Fibroblast of lung (primary cell): ENCODE data around the gene MEIS2. TPM values are rescaled to one million over a fixed set of nuclear protein-coding genes. Genes with fewer than 3 reads are reported as not detected.

Experiments
- DNase-seq, 2 donors: peaks; one replicate each; pipeline versions ENCODE4 v3.0.0 to v3.0.0-alpha.2; 2010; ENCODE audit warnings: low read depth in 2 of 2
- H2AFZ ChIP-seq: 2 replicates; pipeline ENCODE4 v1.5.1; 2012; ENCODE audit warnings: low read length, control low read depth, inconsistent platforms
- H3K27ac ChIP-seq: 2 replicates; pipeline ENCODE4 v1.5.1; 2011; ENCODE audit warnings: low read length, control low read depth; ENCODE audit not compliant: insufficient read depth
- H3K27me3 ChIP-seq: 2 replicates; pipeline ENCODE4 v1.5.1; 2011; ENCODE audit warnings: mild to moderate bottlenecking, low read length; ENCODE audit not compliant: control insufficient read depth, insufficient read depth
- H3K36me3 ChIP-seq: 2 replicates; pipeline ENCODE4 v1.5.1; 2011; ENCODE audit warnings: low read length; ENCODE audit not compliant: control insufficient read depth, insufficient read depth
- H3K4me1 ChIP-seq: 2 replicates; pipeline ENCODE4 v1.5.1; 2011; ENCODE audit warnings: low read length; ENCODE audit not compliant: control insufficient read depth, insufficient read depth; ENCODE audit errors: extremely low read depth
- H3K4me2 ChIP-seq: 2 replicates; pipeline ENCODE4 v1.5.1; 2011; ENCODE audit warnings: low read length, control low read depth; ENCODE audit not compliant: insufficient read depth; ENCODE audit errors: extremely low read depth
- H3K4me3 ChIP-seq, 4 experiments: fragments of 200-600 bp in 1 of 4; sonication (generic) in 1 of 4; replicated peaks in 1 of 4; 2 replicates each; pipeline ENCODE4 v1.5.1; 2011 to 2016; ENCODE audit warnings: low read length in 4 of 4, low read depth in 3 of 4, mild to moderate bottlenecking in 3 of 4, control low read depth in 2 of 4, inconsistent platforms in 1 of 4, mixed read lengths in 1 of 4; ENCODE audit not compliant: insufficient read depth in 1 of 4; ENCODE audit errors: control extremely low read depth in 1 of 4
- H3K79me2 ChIP-seq: 2 replicates; pipeline ENCODE4 v1.5.1; 2012; ENCODE audit warnings: mild to moderate bottlenecking, low read length, inconsistent platforms; ENCODE audit not compliant: control insufficient read depth, insufficient read depth
- H3K9ac ChIP-seq: 2 replicates; pipeline ENCODE4 v1.5.1; 2011; ENCODE audit warnings: mild to moderate bottlenecking, low read length, control low read depth; ENCODE audit not compliant: insufficient read depth
- H3K9me3 ChIP-seq: 2 replicates; pipeline ENCODE4 v1.5.1; 2012; ENCODE audit warnings: low read depth, low read length; ENCODE audit not compliant: control insufficient read depth, insufficient read depth
- H4K20me1 ChIP-seq: 2 replicates; pipeline ENCODE4 v1.5.1; 2011; ENCODE audit warnings: low read length; ENCODE audit not compliant: control insufficient read depth, insufficient read depth; ENCODE audit errors: extremely low read depth
- CTCF ChIP-seq, 2 donors: IDR thresholded peaks in 1 of 2; conservative IDR thresholded peaks in 1 of 2; 1 replicate in 1 of 2; 2 replicates in 1 of 2; pipeline ENCODE4 v1.5.1; 2011 to 2012; ENCODE audit warnings: low read length in 2 of 2, control low read depth in 1 of 2, inconsistent platforms in 1 of 2, low read depth in 1 of 2, mild to moderate bottlenecking in 1 of 2
- EZH2 ChIP-seq: IDR thresholded peaks from 2 replicates; pipeline ENCODE4 v1.5.1; 2012; ENCODE audit warnings: low read length, control low read depth, mild to moderate bottlenecking; ENCODE audit errors: missing control alignments
- polyA plus RNA-seq, 2 donors: library from polyadenylated mRNA; depleted of rRNA in 1 of 2; stranded (reverse) in 1 of 2; unstranded in 1 of 2; fragments of >200 nt; gene quantifications; 2 replicates each; pipeline ENCODE4 v1.2.1, GENCODE V29; 2011 to 2012; ENCODE audit warnings: missing spikeins in 1 of 2
- total RNA-seq: library from RNA; depleted of rRNA; stranded (reverse); fragments of >200 nt; gene quantifications from 2 replicates; pipeline ENCODE4 v1.2.1, GENCODE V29; 2014

MEIS2 gene
- total and polyA plus RNA-seq, 2 donors (not counting 1 experiment from before 2014, with no cell fraction given): 31.0 to 37.1 TPM

DNA sequence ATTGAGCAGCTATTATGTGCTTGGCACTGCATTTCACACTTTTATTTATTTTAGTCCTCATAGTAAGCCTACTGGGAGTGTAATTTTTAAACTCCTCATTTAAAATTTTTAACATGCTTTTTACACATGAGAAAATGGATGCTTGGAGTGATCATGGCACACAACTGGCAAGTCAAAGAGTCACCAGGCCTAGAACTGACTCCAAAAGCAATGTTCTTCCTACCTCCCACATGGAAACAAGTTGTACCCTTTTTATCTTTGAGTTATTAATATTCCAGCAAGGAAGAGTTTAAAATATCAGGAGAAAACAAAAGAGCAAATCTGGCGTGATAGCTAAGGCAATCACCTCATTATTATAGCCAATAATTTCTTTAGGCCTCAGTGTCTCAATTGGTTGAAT, 100.6 kb downstream of the MEIS2 start:
- H4K20me1 ChIP-seq: no peaks in the 10 kb centered on the region
- H3K36me3 ChIP-seq: no peaks in the 10 kb centered on the region
- no peak overlapping the region for H3K4me2 ChIP-seq
- no peak overlapping the region for H3K27ac ChIP-seq
- no peaks in the 10 kb centered on the region for H3K4me1 ChIP-seq
- TF ChIP-seq EZH2 (no peak), CTCF (conservative IDR thresholded peaks at IDR 0.05 in 1 of 2, IDR thresholded peaks at IDR 0.05 in 1 of 2; ENCODE audit: low read depth in 1 of 2, low read length in 2 of 2) (no peak)
- H2AFZ ChIP-seq: no peak overlapping the region
- no peaks in the 10 kb centered on the region for H3K79me2 ChIP-seq
- H3K4me3 ChIP-seq: no peak overlapping the region
- no peak overlapping the region for H3K9ac ChIP-seq
- no peaks in the 10 kb centered on the region for H3K9me3 ChIP-seq
- H3K27me3 ChIP-seq: no peaks in the 10 kb centered on the region
- DNase-seq: no peak

DNA sequence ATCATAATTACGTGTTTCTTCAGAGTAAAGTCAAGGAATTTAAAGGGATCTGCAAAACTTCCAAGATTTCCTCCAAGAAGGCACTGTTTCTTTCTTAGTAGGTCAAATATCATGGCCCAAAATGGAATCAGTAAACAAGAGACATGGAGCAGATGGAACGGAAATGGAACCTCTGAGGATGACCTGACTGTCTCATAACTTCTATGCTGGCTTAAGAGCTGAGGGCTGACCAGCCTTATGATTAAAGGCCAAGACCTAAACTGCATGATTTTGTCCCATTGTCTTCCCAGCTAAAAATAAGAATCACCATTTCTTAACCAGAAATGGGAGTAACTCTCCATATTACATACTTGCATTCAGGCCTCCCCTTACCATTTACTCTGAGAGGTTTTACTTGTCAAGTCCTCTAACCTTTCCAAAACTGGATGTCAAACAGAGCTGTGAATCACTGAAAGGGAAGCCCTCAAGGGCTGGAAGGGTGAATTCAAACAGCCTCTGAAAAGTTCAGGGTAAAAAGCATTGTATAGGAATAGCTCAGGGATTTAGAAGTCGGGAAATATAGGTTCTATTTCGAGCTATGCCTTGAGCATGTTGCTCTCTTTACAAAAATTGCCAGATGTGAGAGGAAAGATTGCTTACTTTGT, 103.7 kb downstream of the MEIS2 start:
- no peak overlapping the region for H3K4me2 ChIP-seq
- no peak overlapping the region for H2AFZ ChIP-seq
- TF ChIP-seq EZH2 (no peak), CTCF (conservative IDR thresholded peaks at IDR 0.05 in 1 of 2, IDR thresholded peaks at IDR 0.05 in 1 of 2; ENCODE audit: low read depth in 1 of 2, low read length in 2 of 2) (no peak)
- H3K4me1 ChIP-seq: no peaks in the 10 kb centered on the region
- H3K27me3 ChIP-seq: no peaks in the 10 kb centered on the region
- DNase-seq: no peak
- no peak overlapping the region for H3K9ac ChIP-seq
- no peaks in the 10 kb centered on the region for H3K79me2 ChIP-seq
- H3K4me3 ChIP-seq: no peak overlapping the region
- no peaks in the 10 kb centered on the region for H4K20me1 ChIP-seq
- H3K9me3 ChIP-seq: no peaks in the 10 kb centered on the region
- H3K36me3 ChIP-seq: no peaks in the 10 kb centered on the region
- H3K27ac ChIP-seq: no peak overlapping the region

DNA sequence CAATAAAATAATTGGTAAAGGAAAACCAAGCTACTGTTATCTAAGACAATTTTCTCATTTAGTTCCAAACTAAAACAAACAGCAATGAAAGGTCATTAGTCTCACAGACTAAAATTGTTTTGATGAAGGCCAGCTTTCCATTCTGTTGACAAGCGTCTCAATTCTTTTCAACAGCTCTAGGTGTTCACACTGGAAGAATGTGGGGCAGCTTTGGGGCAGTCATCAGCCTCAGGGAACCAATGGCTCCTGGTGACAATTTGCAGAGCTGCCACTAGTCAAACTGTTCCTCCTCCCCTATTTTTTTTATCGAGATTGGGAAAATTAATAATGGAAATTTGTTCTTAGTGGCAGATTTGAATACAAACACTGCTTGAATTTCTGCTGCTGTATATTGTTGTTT, 104.2 kb downstream of the MEIS2 start:
- H4K20me1 ChIP-seq: no peaks in the 10 kb centered on the region
- DNase-seq: no peak
- no peak overlapping the region for H2AFZ ChIP-seq
- no peak for TF ChIP-seq EZH2
- TF ChIP-seq CTCF (conservative IDR thresholded peaks at IDR 0.05 in 1 of 2, IDR thresholded peaks at IDR 0.05 in 1 of 2; ENCODE audit: low read depth in 1 of 2, low read length in 2 of 2): no peak
- H3K27ac ChIP-seq: no peak overlapping the region
- no peaks in the 10 kb centered on the region for H3K27me3 ChIP-seq
- no peaks in the 10 kb centered on the region for H3K9me3 ChIP-seq
- H3K4me1 ChIP-seq: no peaks in the 10 kb centered on the region
- H3K9ac ChIP-seq: no peak overlapping the region
- no peaks in the 10 kb centered on the region for H3K36me3 ChIP-seq
- no peaks in the 10 kb centered on the region for H3K79me2 ChIP-seq
- H3K4me2 ChIP-seq: no peak overlapping the region
- no peak overlapping the region for H3K4me3 ChIP-seq
